KBM-7 (cell line): Measurements from ENCODE around the gene A1CF.
"Not testable (repeated sequence)": the region's sequence is repeated elsewhere in the genome, so short reads cannot be mapped to it uniquely, and the experiment has no call there.

ENCODE experiments used
- DNase-seq: peaks from one replicate; pipeline ENCODE4 v3.0.0-alpha.2; 2015
- in situ Hi-C: fragments of 300-500 bp; cut with MboI; formaldehyde crosslinking; loops from 2 replicates; pipeline ENCODE4 v1.14.3; 2020; ENCODE audit warnings: low sequenced_read_pairs, low pct_unique_long_range_greater_than_20kb, mixed read lengths

A1CF gene

GRCh38 chr10:50885097-50885859 is at the start of gene A1CF:
Gene A1CF (minus strand): TSS chr10:50885627. CDS start chr10:50859940, 25,687 bp downstream.
- DNase-seq, result no peak
- in situ Hi-C loops, result no loop called here

- no peak for DNase-seq
- in situ Hi-C loops, result no loop called here
Measured at GRCh38 chr10:50931948-50932431, 46.6 kb upstream of the A1CF start.

DNA sequence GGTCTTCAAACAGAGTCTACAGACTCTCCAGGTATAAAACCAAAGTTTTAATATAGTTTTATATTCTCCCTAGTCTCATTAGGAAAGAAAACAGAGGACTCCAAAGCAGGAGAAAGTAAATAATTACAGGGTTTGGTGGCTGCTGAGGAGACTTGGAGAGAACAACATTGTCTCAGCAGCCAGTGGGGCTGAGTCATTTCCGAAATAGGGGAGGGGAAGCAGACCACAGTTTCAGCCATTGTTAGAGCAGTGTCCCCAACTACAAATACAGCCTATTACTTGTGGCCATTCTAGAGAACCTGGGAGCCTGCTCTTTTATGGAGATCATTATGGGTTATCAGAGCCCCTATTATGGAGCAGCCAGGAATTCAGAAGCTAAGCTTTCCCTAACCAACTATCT is 44.2 kb upstream of the A1CF start:
- in situ Hi-C loops, result no loop called here
- no peak for DNase-seq

DNA sequence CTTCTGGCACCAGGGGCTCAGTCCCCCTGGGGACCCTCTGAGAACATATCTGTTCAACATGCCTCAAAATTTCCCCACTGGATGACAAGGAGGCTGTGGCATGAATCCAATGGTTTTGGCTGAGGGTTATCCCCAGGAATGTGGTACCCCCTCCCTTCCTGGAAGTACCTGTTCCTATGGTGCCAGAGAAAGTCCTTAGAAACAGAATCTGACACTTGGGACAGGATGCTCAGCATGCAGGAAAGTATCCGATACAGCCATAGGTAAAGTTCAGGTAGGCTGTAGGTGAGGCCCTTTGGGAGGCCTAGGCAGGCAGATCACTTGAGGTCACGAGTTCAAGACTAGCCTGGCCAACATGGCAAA is 42.7 kb upstream of the A1CF start:
- in situ Hi-C loops, result no loop called here
- no peak for DNase-seq

GRCh38 chr10:50927522-50928189 is 42.2 kb upstream of the A1CF start:
- in situ Hi-C loops, result no loop called here
- DNase-seq, result no peak

GRCh38 chr10:50923471-50923870 is 38.0 kb upstream of the A1CF start:
- in situ Hi-C loops, result not testable (repeated sequence)

GRCh38 chr10:50919010-50919409 is 33.6 kb upstream of the A1CF start:
- in situ Hi-C loops, result no loop called here
- no peak for DNase-seq

More at GRCh38 chr10:50923471-50923870, 38.0 kb upstream of the A1CF start:
- DNase-seq, result not testable (repeated sequence)

GRCh38 chr10:50918529-50918928 is 33.1 kb upstream of the A1CF start:
- no peak for DNase-seq
- in situ Hi-C loops, result no loop called here

- in situ Hi-C loops, result no loop called here
- DNase-seq, result no peak
Measured at GRCh38 chr10:50917486-50917885, 32.1 kb upstream of the A1CF start.

- in situ Hi-C loops, result no loop called here
Measured at GRCh38 chr10:50909334-50910014, 24.0 kb upstream of the A1CF start.

DNA sequence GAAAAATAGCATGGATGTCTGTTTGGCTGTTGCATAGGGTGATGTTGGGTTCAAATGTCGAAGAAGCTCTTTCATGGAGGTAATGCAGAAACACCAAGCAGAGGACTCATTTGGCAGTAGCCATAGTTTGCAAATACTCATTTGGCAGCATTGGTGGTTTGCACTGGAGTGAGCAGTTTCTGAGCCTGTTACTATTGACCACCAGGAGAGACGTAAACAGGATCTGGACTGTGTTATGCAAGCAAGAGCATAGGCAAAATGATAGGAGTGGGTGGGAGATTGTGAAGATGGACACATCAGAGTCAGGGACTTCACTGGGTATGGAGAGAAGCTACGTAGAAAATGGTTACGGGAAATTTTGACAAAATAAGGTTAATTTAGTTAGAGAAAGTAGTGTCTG is 22.9 kb upstream of the A1CF start:
- no peak for DNase-seq
- in situ Hi-C loops, result no loop called here

More at GRCh38 chr10:50909334-50910014, 24.0 kb upstream of the A1CF start:
- DNase-seq, result no peak

GRCh38 chr10:50905797-50906196 is 20.4 kb upstream of the A1CF start:
- in situ Hi-C loops, DNase-seq: not testable (repeated sequence)

- in situ Hi-C loops, result no loop called here
- no peak for DNase-seq
Measured at GRCh38 chr10:50896721-50897120, 11.3 kb upstream of the A1CF start.

DNA sequence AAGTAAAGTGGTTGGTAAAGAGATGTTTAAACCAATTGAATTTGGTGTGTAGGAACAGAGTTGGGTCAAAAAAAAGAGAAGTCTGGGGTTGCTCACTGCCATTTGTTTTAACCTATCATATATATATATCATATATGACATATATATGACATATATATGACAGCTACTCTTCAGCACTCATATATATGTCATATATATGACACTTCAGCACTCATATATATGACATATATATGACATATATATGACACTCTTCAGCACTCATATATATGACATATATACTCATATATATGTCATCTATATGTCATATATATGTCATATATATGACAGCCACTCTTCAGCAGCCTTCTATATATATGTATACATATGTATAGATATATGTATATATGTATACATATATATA is 8.9 kb upstream of the A1CF start:
- DNase-seq, result no peak
- in situ Hi-C loops, result no loop called here

- in situ Hi-C loops, result no loop called here
- no peak for DNase-seq
Measured at GRCh38 chr10:50892467-50892866, 7.0 kb upstream of the A1CF start.

GRCh38 chr10:50884302-50884701 is 1.1 kb downstream of the A1CF start:
- DNase-seq, result no peak
- in situ Hi-C loops, result no loop called here

DNA sequence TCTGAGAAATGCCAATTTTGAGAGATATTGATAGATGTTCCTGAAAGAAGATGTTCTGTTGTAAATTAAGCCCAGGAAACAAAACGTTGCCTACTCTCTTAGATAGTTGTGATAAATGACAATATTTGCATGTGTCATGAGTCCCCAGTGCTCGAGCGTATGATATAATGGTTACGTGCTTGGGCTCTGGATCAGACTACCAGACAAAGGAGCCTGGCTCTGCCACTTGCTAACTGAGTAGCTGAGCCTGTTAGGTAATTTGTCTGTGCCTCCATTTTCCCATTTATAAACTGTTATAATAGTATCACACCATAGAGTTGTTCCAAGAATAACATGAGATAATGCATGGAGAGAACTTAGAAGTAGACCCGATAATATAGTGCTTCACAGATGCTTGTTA is 1.8 kb downstream of the A1CF start:
- in situ Hi-C loops, result no loop called here
- DNase-seq, result no peak

DNA sequence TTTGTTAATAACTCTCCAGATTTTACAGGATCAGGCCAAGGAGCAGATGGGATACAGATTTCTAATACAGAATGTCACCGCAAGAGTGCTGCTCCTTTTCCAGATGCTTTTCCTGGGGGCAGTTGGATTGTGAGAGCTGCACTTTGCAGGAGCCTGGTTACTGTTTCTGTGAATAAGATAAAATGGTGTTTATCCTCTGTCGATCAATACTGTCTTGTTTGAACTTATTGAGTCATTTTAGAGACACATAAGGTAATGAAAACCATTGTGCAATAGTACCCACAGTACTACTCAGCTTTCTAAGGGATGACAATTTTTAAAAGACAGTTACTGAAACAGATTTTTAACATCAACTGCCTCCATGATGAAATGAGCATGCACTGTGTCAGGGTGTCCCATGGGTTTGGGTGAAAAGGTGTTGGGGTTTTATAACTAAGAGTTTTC is 2.9 kb downstream of the A1CF start:
- DNase-seq, result no peak
- in situ Hi-C loops, result no loop called here

- DNase-seq, in situ Hi-C loops: not testable (repeated sequence)
Measured at GRCh38 chr10:50881046-50881445, 4.4 kb downstream of the A1CF start.

GRCh38 chr10:50876429-50876828 is 9.0 kb downstream of the A1CF start:
- in situ Hi-C loops, result no loop called here
- DNase-seq, result no peak
